KOPT-K1 (cell line): ENCODE results near the gene MUL1.

Experiments
- H3K27ac ChIP-seq: fragments of 200-600 bp; sonication (generic); 2 replicates; pipeline ENCODE4 v1.5.1; 2016; ENCODE audit warnings: antibody characterized with exemption, mild to moderate bottlenecking, low read depth, low read length; ENCODE audit not compliant: poor library complexity, severe bottlenecking
- H3K36me3 ChIP-seq: fragments of 200-600 bp; sonication (generic); 2 replicates; pipeline ENCODE4 v1.5.1; 2017; ENCODE audit warnings: antibody characterized with exemption, mild to moderate bottlenecking, low read length, moderate library complexity; ENCODE audit not compliant: insufficient read depth
- H3K9me3 ChIP-seq: fragments of 200-600 bp; sonication (generic); 2 replicates; pipeline ENCODE4 v1.5.1; 2017; ENCODE audit warnings: antibody characterized with exemption, low read length, mild to moderate bottlenecking; ENCODE audit not compliant: insufficient read depth, poor library complexity, severe bottlenecking

MUL1 gene

GRCh38 chr1:20507564-20508410 is at the start of gene MUL1:
Gene MUL1, minus strand, starts transcription at chr1:20508151. Its CDS starts 127 bp downstream, at chr1:20508024.
- H3K27ac ChIP-seq, result peak within 1 kb of the TSS; percentile 55
- H3K9me3 ChIP-seq, result peaks cover 9% of the 10 kb centered on the region
- H3K36me3 ChIP-seq, result peaks cover 11% of the 10 kb centered on the region; the same call in 1 of the 2 replicates

- Histone ChIP-seq H3K36me3 (no peaks in the 10 kb centered on the region), H3K9me3 (no peaks in the 10 kb centered on the region), H3K27ac (no peak overlapping the region)
Measured at GRCh38 chr1:20555758-20556120, 47.8 kb upstream of the MUL1 start.

GRCh38 chr1:20555025-20555757 is 47.2 kb upstream of the MUL1 start:
- H3K36me3 ChIP-seq, result no peaks in the 10 kb centered on the region
- no peaks in the 10 kb centered on the region for H3K9me3 ChIP-seq
- no peak overlapping the region for H3K27ac ChIP-seq

GRCh38 chr1:20552728-20553445 is 44.9 kb upstream of the MUL1 start:
- Histone ChIP-seq H3K36me3 (no peaks in the 10 kb centered on the region), H3K27ac (no peak overlapping the region), H3K9me3 (no peaks in the 10 kb centered on the region)

GRCh38 chr1:20551945-20552727 is 44.2 kb upstream of the MUL1 start, which contains the start of gene FAM43B:
Gene FAM43B, plus strand, starts transcription at chr1:20552573. Its CDS starts 401 bp downstream, at chr1:20552974.
- Histone ChIP-seq H3K36me3 (no peaks in the 10 kb centered on the region), H3K27ac (no peak within 1 kb of the TSS), H3K9me3 (no peaks in the 10 kb centered on the region)

- H3K27ac ChIP-seq, result no peak overlapping the region
- no peaks in the 10 kb centered on the region for H3K36me3 ChIP-seq
- no peaks in the 10 kb centered on the region for H3K9me3 ChIP-seq
Measured at GRCh38 chr1:20551161-20551560, 43.2 kb upstream of the MUL1 start.

GRCh38 chr1:20546637-20547036 is 38.7 kb upstream of the MUL1 start:
- Histone ChIP-seq H3K27ac (no peak overlapping the region), H3K36me3 (no peaks in the 10 kb centered on the region), H3K9me3 (no peaks in the 10 kb centered on the region)

- H3K9me3 ChIP-seq, result no peaks in the 10 kb centered on the region
- no peaks in the 10 kb centered on the region for H3K36me3 ChIP-seq
- H3K27ac ChIP-seq, result no peak overlapping the region
Measured at GRCh38 chr1:20540281-20540680, 32.3 kb upstream of the MUL1 start.

GRCh38 chr1:20538760-20539551 is 31.0 kb upstream of the MUL1 start:
- no peaks in the 10 kb centered on the region for H3K9me3 ChIP-seq
- H3K36me3 ChIP-seq, result no peaks in the 10 kb centered on the region
- no peak overlapping the region for H3K27ac ChIP-seq

GRCh38 chr1:20538227-20538626 is 30.3 kb upstream of the MUL1 start:
- Histone ChIP-seq H3K9me3 (no peaks in the 10 kb centered on the region), H3K36me3 (no peaks in the 10 kb centered on the region), H3K27ac (no peak overlapping the region)

- Histone ChIP-seq H3K27ac (no peak overlapping the region), H3K36me3 (no peaks in the 10 kb centered on the region), H3K9me3 (no peaks in the 10 kb centered on the region)
Measured at GRCh38 chr1:20534659-20535417, 26.9 kb upstream of the MUL1 start.

GRCh38 chr1:20533635-20534034 is 25.7 kb upstream of the MUL1 start:
- Histone ChIP-seq H3K27ac (no peak overlapping the region), H3K9me3 (no peaks in the 10 kb centered on the region), H3K36me3 (no peaks in the 10 kb centered on the region)

GRCh38 chr1:20530901-20531300 is 22.9 kb upstream of the MUL1 start:
- Histone ChIP-seq H3K27ac (no peak overlapping the region), H3K36me3 (no peaks in the 10 kb centered on the region), H3K9me3 (no peaks in the 10 kb centered on the region)
